ENCODE measurements around the gene CAST. TPM values are rescaled to one million over a fixed set of nuclear protein-coding genes. Genes with fewer than 3 reads are reported as not detected.

Gene CAST
- total and polyA plus RNA-seq, 4 donors, result 101 to 307 (median 212) TPM

DNA sequence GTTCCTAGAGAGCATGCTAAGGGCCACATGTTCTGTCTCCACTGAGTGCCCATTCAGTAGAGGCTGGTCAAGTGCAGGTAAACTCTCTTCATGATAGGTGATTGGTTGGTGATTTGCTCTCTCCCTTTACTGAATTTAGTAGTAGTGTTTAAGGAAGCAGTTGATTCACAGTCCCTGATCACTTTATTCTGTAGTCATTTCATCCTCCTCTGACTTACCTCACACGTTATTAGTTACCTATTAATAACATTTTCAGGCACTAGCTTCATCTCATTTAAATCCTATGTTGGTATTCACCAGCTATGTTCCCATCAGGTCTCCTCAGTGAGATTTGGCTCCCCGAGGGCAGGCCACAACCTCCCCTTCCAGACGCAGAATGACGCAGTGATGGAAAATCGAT, 93.7 kb downstream of the CAST start:
- no peak for DNase-seq
- H3K4me1 ChIP-seq (ENCODE audit: control insufficient read depth in 1 of 2, insufficient read depth in 2 of 2, low read length in 2 of 2), result no peaks in the 10 kb centered on the region
- H3K27ac ChIP-seq (ENCODE audit: low read depth in 1 of 2, low read length in 2 of 2), result no peak overlapping the region
- peaks cover 11 to 17% of the 10 kb centered on the region in 2 donors for H3K36me3 ChIP-seq (ENCODE audit: control insufficient read depth in 1 of 2, insufficient read depth in 2 of 2, low read length in 1 of 2)
- no peaks in the 10 kb centered on the region for H3K27me3 ChIP-seq (ENCODE audit: control insufficient read depth in 1 of 2, insufficient read depth in 2 of 2, low read length in 1 of 2)
- intact Hi-C loops (cut with DNase I), result loop anchor here in 1 of 2 donors (10.0 kb wide), 1 partner anchor 409 kb away; no protein-coding TSS in a partner anchor
- no peaks in the 10 kb centered on the region for H3K9me3 ChIP-seq (ENCODE audit: control insufficient read depth, low read length)
- no peak overlapping the region for H3K4me3 ChIP-seq (ENCODE audit: low read length in 2 of 2)
- no peak for ATAC-seq (ENCODE audit: low FRiP score)
- WGBS, 2 donors, result 71 to 84% methylated on average over 5 of the region's 5 CpGs

DNA sequence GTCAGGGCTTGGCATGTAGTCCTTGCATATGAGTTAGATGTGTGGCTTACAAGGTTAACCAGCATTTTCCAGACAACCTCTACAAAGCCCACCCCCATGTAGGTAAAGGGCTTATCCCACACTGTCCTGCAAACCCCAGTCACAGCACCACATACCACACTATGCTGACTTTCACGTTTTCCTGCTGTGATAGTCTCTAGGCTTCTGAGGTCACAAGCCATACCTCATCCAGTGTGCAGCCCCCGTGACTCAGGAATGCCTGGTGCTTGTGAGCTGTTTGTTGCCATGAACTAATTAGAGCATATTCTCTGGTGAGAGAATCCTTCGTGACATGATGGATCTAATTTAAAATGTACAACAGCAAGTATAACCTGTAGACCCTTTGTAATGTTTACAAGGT, 94.8 kb downstream of the CAST start:
- peaks cover 11 to 14% of the 10 kb centered on the region in 2 donors for H3K36me3 ChIP-seq (ENCODE audit: control insufficient read depth in 1 of 2, insufficient read depth in 2 of 2, low read length in 1 of 2)
- DNase-seq (no peak), ATAC-seq (ENCODE audit: low FRiP score) (no peak)
- H3K27me3 ChIP-seq (ENCODE audit: control insufficient read depth in 1 of 2, insufficient read depth in 2 of 2, low read length in 1 of 2), result no peaks in the 10 kb centered on the region
- intact Hi-C loops (cut with DNase I), result loop anchor here in 1 of 2 donors (10.0 kb wide), 1 partner anchor 408 kb away; no protein-coding TSS in a partner anchor
- 58 to 64% methylated on average over 3 of the region's 3 CpGs for WGBS, 2 donors
- no peaks in the 10 kb centered on the region for H3K4me1 ChIP-seq (ENCODE audit: control insufficient read depth in 1 of 2, insufficient read depth in 2 of 2, low read length in 2 of 2)
- H3K4me3 ChIP-seq (ENCODE audit: low read length in 2 of 2), result no peak overlapping the region
- H3K27ac ChIP-seq (ENCODE audit: low read depth in 1 of 2, low read length in 2 of 2), result no peak overlapping the region
- H3K9me3 ChIP-seq (ENCODE audit: control insufficient read depth, low read length), result no peaks in the 10 kb centered on the region

DNA sequence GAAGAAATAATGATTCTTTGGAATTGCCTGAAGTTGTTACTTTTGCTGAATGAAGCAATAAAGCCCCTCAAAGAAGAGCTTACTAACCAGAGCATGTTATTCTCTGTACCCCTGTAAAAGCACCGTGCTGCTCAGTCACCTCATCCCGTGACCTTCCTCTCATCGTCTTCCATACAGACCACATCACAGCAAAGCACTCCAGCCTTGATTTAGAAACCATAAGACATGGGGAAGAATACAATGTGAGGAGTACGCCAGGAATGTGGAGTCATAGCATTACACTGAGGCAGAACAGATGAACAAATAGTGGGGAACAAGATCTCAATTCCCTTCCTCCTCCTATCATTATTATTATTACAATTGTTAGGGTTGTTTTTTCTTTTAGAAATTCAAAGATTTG, 96.4 kb downstream of the CAST start:
- intact Hi-C loops (cut with DNase I), result loop anchor here in 1 of 2 donors (10.0 kb wide), 1 partner anchor 406 kb away; no protein-coding TSS in a partner anchor

DNA sequence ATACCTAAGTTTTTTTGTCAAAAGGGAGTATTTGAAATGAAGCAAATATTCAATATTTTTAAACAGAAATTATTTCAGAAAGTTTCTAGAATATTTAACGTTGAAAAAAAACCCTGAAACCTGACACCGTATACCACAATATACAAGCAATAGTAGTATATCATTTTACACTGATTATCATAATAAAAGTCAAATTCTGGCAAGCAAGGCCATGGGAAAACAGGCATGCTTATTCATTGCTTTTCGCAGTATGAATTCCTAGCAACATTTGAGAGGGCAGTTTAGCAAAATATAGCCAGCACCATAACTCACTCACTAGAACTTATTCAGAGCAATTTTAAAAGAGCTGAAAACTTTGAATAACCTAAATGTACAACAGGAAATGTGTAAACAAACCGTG, 99.4 kb downstream of the CAST start:
- intact Hi-C loops (cut with DNase I), result no loop called here
- H3K36me3 ChIP-seq (ENCODE audit: control insufficient read depth in 1 of 2, insufficient read depth in 2 of 2, low read length in 1 of 2), result peaks cover 11 to 14% of the 10 kb centered on the region in 2 donors
- no peak overlapping the region for H3K27ac ChIP-seq (ENCODE audit: low read depth in 1 of 2, low read length in 2 of 2)
- H3K4me3 ChIP-seq (ENCODE audit: low read length in 2 of 2), result no peak overlapping the region
- DNase-seq, result no peak
- WGBS, 2 donors, result 40 to 47% methylated on average over 4 of the region's 4 CpGs
- no peaks in the 10 kb centered on the region for H3K27me3 ChIP-seq (ENCODE audit: control insufficient read depth in 1 of 2, insufficient read depth in 2 of 2, low read length in 1 of 2)
- ATAC-seq (ENCODE audit: low FRiP score), result no peak
- H3K4me1 ChIP-seq (ENCODE audit: control insufficient read depth in 1 of 2, insufficient read depth in 2 of 2, low read length in 2 of 2), result no peaks in the 10 kb centered on the region
- no peaks in the 10 kb centered on the region for H3K9me3 ChIP-seq (ENCODE audit: control insufficient read depth, low read length)

More for the DNA sequence above, 96.4 kb downstream of the CAST start:
- H3K4me3 ChIP-seq (ENCODE audit: low read length in 2 of 2), result no peak overlapping the region
- ATAC-seq (ENCODE audit: low FRiP score), result no peak
- no peak overlapping the region for H3K27ac ChIP-seq (ENCODE audit: low read depth in 1 of 2, low read length in 2 of 2)
- WGBS, 2 donors, result 85% methylated on average over 4 of the region's 4 CpGs
- H3K4me1 ChIP-seq (ENCODE audit: control insufficient read depth in 1 of 2, insufficient read depth in 2 of 2, low read length in 2 of 2), result no peaks in the 10 kb centered on the region
- no peak for DNase-seq
- no peaks in the 10 kb centered on the region for H3K27me3 ChIP-seq (ENCODE audit: control insufficient read depth in 1 of 2, insufficient read depth in 2 of 2, low read length in 1 of 2)
- H3K9me3 ChIP-seq (ENCODE audit: control insufficient read depth, low read length), result no peaks in the 10 kb centered on the region
- H3K36me3 ChIP-seq (ENCODE audit: control insufficient read depth in 1 of 2, insufficient read depth in 2 of 2, low read length in 1 of 2), result peaks cover 11 to 16% of the 10 kb centered on the region in 2 donors

DNA sequence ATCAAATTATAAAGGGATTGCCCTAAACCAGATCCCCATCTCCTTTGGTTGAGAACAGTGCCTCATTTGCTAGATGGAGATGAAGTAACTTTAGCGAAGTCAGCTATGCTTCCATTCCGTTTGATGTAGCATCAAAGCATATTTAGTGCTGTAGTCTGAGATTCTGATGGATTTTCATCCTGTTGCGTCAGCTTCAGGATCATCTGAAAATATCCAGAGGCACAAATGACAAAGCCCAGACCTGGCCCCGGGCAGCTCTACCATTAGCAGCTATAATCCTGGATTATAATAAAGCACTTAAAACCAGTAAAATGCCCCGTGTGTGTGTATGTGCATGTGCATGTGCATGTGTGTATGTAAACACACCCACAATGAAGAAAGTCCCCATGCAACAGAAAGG, 100.8 kb downstream of the CAST start:
- H3K36me3 ChIP-seq (ENCODE audit: control insufficient read depth in 1 of 2, insufficient read depth in 2 of 2, low read length in 1 of 2), result peaks cover 4 to 15% of the 10 kb centered on the region in 2 donors

DNA sequence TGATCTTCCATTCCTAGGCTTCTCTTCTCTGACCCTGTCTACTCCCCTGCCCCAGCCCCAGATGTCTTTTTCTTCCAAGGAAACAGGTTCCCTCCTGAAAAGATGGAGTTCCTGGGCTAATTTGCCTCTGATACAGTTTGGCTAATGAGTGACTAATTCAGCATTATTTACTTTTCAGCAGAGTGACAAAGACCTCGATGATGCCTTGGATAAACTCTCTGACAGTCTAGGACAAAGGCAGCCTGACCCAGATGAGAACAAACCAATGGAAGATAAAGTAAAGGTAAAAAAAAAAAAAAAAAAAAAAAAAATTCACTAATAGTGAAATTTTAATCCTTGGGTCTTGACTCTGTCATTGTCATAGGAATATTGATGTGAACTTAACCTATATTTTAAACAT, 102.9 kb downstream of the CAST start:
- no peak for ATAC-seq (ENCODE audit: low FRiP score)
- 68 to 81% methylated on average over 1 of the region's 1 CpG for WGBS, 2 donors
- no peaks in the 10 kb centered on the region for H3K4me1 ChIP-seq (ENCODE audit: control insufficient read depth in 1 of 2, insufficient read depth in 2 of 2, low read length in 2 of 2)
- H3K27me3 ChIP-seq (ENCODE audit: control insufficient read depth in 1 of 2, insufficient read depth in 2 of 2, low read length in 1 of 2), result no peaks in the 10 kb centered on the region
- no peak for DNase-seq
- H3K9me3 ChIP-seq (ENCODE audit: control insufficient read depth, low read length), result no peaks in the 10 kb centered on the region
- no peak overlapping the region for H3K4me3 ChIP-seq (ENCODE audit: low read length in 2 of 2)
- intact Hi-C loops (cut with DNase I), result no loop called here
- no peak overlapping the region for H3K27ac ChIP-seq (ENCODE audit: low read depth in 1 of 2, low read length in 2 of 2)
- peaks cover 8 to 12% of the 10 kb centered on the region in 2 donors for H3K36me3 ChIP-seq (ENCODE audit: control insufficient read depth in 1 of 2, insufficient read depth in 2 of 2, low read length in 1 of 2)

More for the DNA sequence above, 100.8 kb downstream of the CAST start:
- Histone ChIP-seq H3K4me3 (ENCODE audit: low read length in 2 of 2) (no peak overlapping the region), H3K27me3 (ENCODE audit: control insufficient read depth in 1 of 2, insufficient read depth in 2 of 2, low read length in 1 of 2) (no peaks in the 10 kb centered on the region), H3K27ac (ENCODE audit: low read depth in 1 of 2, low read length in 2 of 2) (no peak overlapping the region), H3K4me1 (ENCODE audit: control insufficient read depth in 1 of 2, insufficient read depth in 2 of 2, low read length in 2 of 2) (no peaks in the 10 kb centered on the region), H3K9me3 (ENCODE audit: control insufficient read depth, low read length) (no peaks in the 10 kb centered on the region)
- DNase-seq (no peak), ATAC-seq (ENCODE audit: low FRiP score) (no peak)
- intact Hi-C loops (cut with DNase I), result no loop called here
- 70 to 76% methylated on average over 5 of the region's 5 CpGs for WGBS, 2 donors

DNA sequence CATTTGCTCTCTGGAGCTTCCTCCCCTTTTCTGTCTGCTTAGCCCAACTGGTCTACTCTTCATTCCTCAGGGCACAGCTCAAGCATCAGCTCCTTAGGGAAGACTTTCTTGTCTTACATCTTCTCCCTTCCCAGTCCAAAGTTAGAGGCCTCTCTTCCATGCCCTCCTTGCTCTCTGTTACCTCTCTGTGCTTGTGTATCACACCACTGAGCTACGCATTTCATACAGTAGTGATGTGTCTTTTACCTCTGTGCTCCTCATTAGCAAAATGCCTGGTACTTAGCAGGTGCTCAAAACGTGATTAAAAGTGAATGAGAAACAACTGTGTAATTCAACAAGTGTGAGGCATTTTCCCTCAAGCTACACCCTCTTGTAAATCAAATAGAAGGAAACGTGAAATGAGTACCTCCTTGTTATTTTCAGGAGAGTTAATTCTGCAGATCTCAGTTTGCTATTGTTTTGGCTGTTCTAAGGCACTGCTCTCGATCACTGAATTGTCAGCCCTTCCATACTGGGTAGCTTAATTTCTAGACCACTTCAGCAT, 106.6 kb downstream of the CAST start:
- Histone ChIP-seq H3K4me1 (ENCODE audit: control insufficient read depth in 1 of 2, insufficient read depth in 2 of 2, low read length in 2 of 2) (no peaks in the 10 kb centered on the region), H3K27ac (ENCODE audit: low read depth in 1 of 2, low read length in 2 of 2) (no peak overlapping the region), H3K36me3 (ENCODE audit: control insufficient read depth in 1 of 2, insufficient read depth in 2 of 2, low read length in 1 of 2) (peaks cover 6 to 15% of the 10 kb centered on the region in 2 donors), H3K27me3 (ENCODE audit: control insufficient read depth in 1 of 2, insufficient read depth in 2 of 2, low read length in 1 of 2) (no peaks in the 10 kb centered on the region), H3K9me3 (ENCODE audit: control insufficient read depth, low read length) (no peaks in the 10 kb centered on the region), H3K4me3 (ENCODE audit: low read length in 2 of 2) (no peak overlapping the region)
- intact Hi-C loops (cut with DNase I), result no loop called here
- DNase-seq, result no peak
- ATAC-seq (ENCODE audit: low FRiP score), result no peak
- WGBS, 2 donors, result 61 to 63% methylated on average over 4 of the region's 4 CpGs

DNA sequence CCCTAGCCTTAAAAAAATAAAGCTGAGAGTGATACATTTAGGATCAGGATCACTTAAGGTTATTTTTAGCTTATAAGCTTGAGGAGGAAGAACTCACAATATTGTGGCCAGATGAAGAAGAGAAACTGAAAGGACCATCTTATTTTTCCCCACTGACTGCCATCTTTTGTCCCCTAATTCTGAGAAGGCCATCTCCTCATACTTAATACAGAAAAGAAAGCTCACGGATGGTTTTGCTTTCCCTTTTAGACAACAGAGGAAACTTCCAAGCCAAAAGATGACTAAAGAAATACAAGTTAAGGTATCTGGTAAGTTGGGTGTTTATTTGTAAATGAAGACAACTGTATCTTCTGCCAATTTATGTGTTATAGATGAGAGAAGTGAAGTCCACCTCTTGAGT, 109.2 kb downstream of the CAST start:
- Histone ChIP-seq H3K27ac (ENCODE audit: low read depth in 1 of 2, low read length in 2 of 2) (no peak overlapping the region), H3K4me1 (ENCODE audit: control insufficient read depth in 1 of 2, insufficient read depth in 2 of 2, low read length in 2 of 2) (no peaks in the 10 kb centered on the region), H3K27me3 (ENCODE audit: control insufficient read depth in 1 of 2, insufficient read depth in 2 of 2, low read length in 1 of 2) (no peaks in the 10 kb centered on the region), H3K9me3 (ENCODE audit: control insufficient read depth, low read length) (no peaks in the 10 kb centered on the region), H3K36me3 (ENCODE audit: control insufficient read depth in 1 of 2, insufficient read depth in 2 of 2, low read length in 1 of 2) (peaks cover 4 to 9% of the 10 kb centered on the region in 2 donors), H3K4me3 (ENCODE audit: low read length in 2 of 2) (no peak overlapping the region)
- DNase-seq (no peak), ATAC-seq (ENCODE audit: low FRiP score) (no peak)
- intact Hi-C loops (cut with DNase I), result no loop called here
- WGBS, 2 donors, result 80 to 82% methylated on average over 1 of the region's 1 CpG

DNA sequence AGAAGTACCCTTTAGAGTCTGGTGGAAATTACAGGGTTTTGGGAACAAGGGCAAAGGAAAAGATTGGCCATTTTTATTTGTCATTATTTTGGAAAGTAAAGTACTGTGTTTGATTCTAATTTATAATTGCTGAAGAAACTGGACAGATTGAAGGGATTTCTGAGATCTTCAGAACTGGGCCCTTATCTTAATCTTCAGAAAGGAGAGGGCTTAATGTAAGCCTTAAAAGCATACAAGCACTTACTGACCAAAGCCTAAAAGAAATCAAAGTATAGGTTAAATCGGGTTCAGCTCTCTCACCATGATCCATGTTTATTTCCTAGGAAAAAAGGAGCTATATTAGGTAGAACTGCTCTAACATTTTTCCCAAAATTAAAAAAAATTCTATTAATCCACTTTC, 109.9 kb downstream of the CAST start:
- peaks cover 4 to 6% of the 10 kb centered on the region in 2 donors for H3K36me3 ChIP-seq (ENCODE audit: control insufficient read depth in 1 of 2, insufficient read depth in 2 of 2, low read length in 1 of 2)
- 80 to 93% methylated on average over 1 of the region's 1 CpG for WGBS, 2 donors
- DNase-seq (no peak), ATAC-seq (ENCODE audit: low FRiP score) (no peak)
- no peak overlapping the region for H3K27ac ChIP-seq (ENCODE audit: low read depth in 1 of 2, low read length in 2 of 2)
- no peaks in the 10 kb centered on the region for H3K27me3 ChIP-seq (ENCODE audit: control insufficient read depth in 1 of 2, insufficient read depth in 2 of 2, low read length in 1 of 2)
- H3K9me3 ChIP-seq (ENCODE audit: control insufficient read depth, low read length), result no peaks in the 10 kb centered on the region
- intact Hi-C loops (cut with DNase I), result no loop called here
- no peaks in the 10 kb centered on the region for H3K4me1 ChIP-seq (ENCODE audit: control insufficient read depth in 1 of 2, insufficient read depth in 2 of 2, low read length in 2 of 2)
- H3K4me3 ChIP-seq (ENCODE audit: low read length in 2 of 2), result no peak overlapping the region

Measured in aorta (tissue), 5 donors.